ENCODE data around the gene F2R.

- TF ChIP-seq CTCF (IDR thresholded peaks at IDR 0.05) (no peak), EZH2phosphoT487 (IDR thresholded peaks at IDR 0.05) (no peak), EZH2 (IDR thresholded peaks at IDR 0.05) (no peak)
Measured at GRCh38 chr5:76765249-76765648, 49.3 kb downstream of the F2R start.
